ENCODE results near the gene ABCG1.

The ABCG1 gene

GRCh38 chr21:42233067-42233961 lies 14.4 kb downstream of the ABCG1 start:
- peak; percentile 91 for DNase-seq

GRCh38 chr21:42234041-42234440 lies 15.1 kb downstream of the ABCG1 start:
- no peak for DNase-seq

GRCh38 chr21:42234464-42235241 lies 15.7 kb downstream of the ABCG1 start:
- DNase-seq: peak; percentile 88

- no peak for DNase-seq
Measured at GRCh38 chr21:42235593-42235992, 16.7 kb downstream of the ABCG1 start.

- DNase-seq: no peak
Measured at GRCh38 chr21:42236014-42236413, 17.1 kb downstream of the ABCG1 start.

- no peak for DNase-seq
Measured at GRCh38 chr21:42236693-42237092, 17.8 kb downstream of the ABCG1 start.

- no peak for DNase-seq
Measured at GRCh38 chr21:42237161-42237560, 18.2 kb downstream of the ABCG1 start.

GRCh38 chr21:42237577-42237976 lies 18.6 kb downstream of the ABCG1 start:
- peak; percentile 37 for DNase-seq

- DNase-seq: peak; percentile 81
Measured at GRCh38 chr21:42238185-42238934, 19.4 kb downstream of the ABCG1 start.

GRCh38 chr21:42239556-42239955 lies 20.6 kb downstream of the ABCG1 start:
- DNase-seq: no peak

GRCh38 chr21:42239973-42240372 lies 21.0 kb downstream of the ABCG1 start:
- no peak for DNase-seq

GRCh38 chr21:42242611-42243010 lies 23.7 kb downstream of the ABCG1 start:
- no peak for DNase-seq

- no peak for DNase-seq
Measured at GRCh38 chr21:42243026-42243425, 24.1 kb downstream of the ABCG1 start.

- no peak for DNase-seq
Measured at GRCh38 chr21:42245331-42246193, 26.6 kb downstream of the ABCG1 start.

GRCh38 chr21:42247716-42248115 lies 28.8 kb downstream of the ABCG1 start:
- no peak for DNase-seq

GRCh38 chr21:42248241-42248640 lies 29.3 kb downstream of the ABCG1 start:
- DNase-seq: no peak

- no peak for DNase-seq
Measured at GRCh38 chr21:42248783-42249597, 30.1 kb downstream of the ABCG1 start.

GRCh38 chr21:42250422-42251403 lies 31.8 kb downstream of the ABCG1 start:
- DNase-seq: no peak

GRCh38 chr21:42251654-42252324 lies 32.8 kb downstream of the ABCG1 start:
- no peak for DNase-seq

- no peak for DNase-seq
Measured at GRCh38 chr21:42252325-42252654, 33.4 kb downstream of the ABCG1 start.
